Vagina (tissue), 2 donors: Measurements from ENCODE around the gene FASTK. TPM values are rescaled to one million over a fixed set of nuclear protein-coding genes. Genes with fewer than 3 reads are reported as not detected.

Experiments used
- DNase-seq, 2 donors: peaks; one replicate each; pipeline ENCODE4 v3.0.0-alpha.2; 2017; ENCODE audit errors: extremely low spot score in 2 of 2
- H3K27ac ChIP-seq: fragments of 200-600 bp; sonication (generic); one replicate; pipeline ENCODE4 v1.5.1; 2019
- H3K27me3 ChIP-seq: fragments of 200-600 bp; sonication (generic); one replicate; pipeline ENCODE4 v1.5.1; 2019
- H3K36me3 ChIP-seq, 2 donors: fragments of 200-600 bp; sonication (generic); one replicate each; pipeline ENCODE4 v1.5.1; 2017 to 2019
- H3K4me1 ChIP-seq: fragments of 200-600 bp; sonication (generic); one replicate; pipeline ENCODE4 v1.5.1; 2019
- H3K4me3 ChIP-seq, 2 donors: fragments of 200-600 bp; sonication (generic); 1 replicate in 1 of 2; 2 replicates in 1 of 2; pipeline ENCODE4 v1.5.1; 2016 to 2019
- H3K9me3 ChIP-seq: fragments of 200-600 bp; sonication (generic); one replicate; pipeline ENCODE4 v1.5.1; 2019
- CTCF ChIP-seq, 3 experiments: fragments of 450-650 bp in 2 of 3; fragments of 200-600 bp in 1 of 3; sonication (generic) in 1 of 3; IDR thresholded peaks; one replicate each; pipeline ENCODE4 v1.5.1; 2017 to 2019; ENCODE audit warnings: antibody characterized with exemption in 3 of 3, mild to moderate bottlenecking in 2 of 3, moderate library complexity in 2 of 3
- POLR2A ChIP-seq, 2 donors: fragments of 450-650 bp; IDR thresholded peaks; one replicate each; pipeline ENCODE4 v1.6.1; 2017; ENCODE audit warnings: antibody characterized with exemption in 2 of 2, mild to moderate bottlenecking in 2 of 2, moderate library complexity in 2 of 2
- POLR2AphosphoS5 ChIP-seq, 2 donors: sonication (generic); formaldehyde crosslinking; IDR thresholded peaks; one replicate each; pipeline ENCODE4 v1.9.0; 2017; ENCODE audit warnings: antibody characterized with exemption in 2 of 2, mild to moderate bottlenecking in 2 of 2, low read depth in 1 of 2; ENCODE audit not compliant: insufficient read depth in 1 of 2
- intact Hi-C: fragments of 100-400 bp; cut with DNase I; formaldehyde crosslinking; loops from one replicate; pipeline ENCODE4 v1.15.1; 2023
- total RNA-seq: library from RNA; depleted of rRNA; stranded (reverse); fragments of >200 nt; gene quantifications from one replicate; pipeline ENCODE4 v1.2.3, GENCODE V29; 2016

Gene FASTK
- total RNA-seq, 1 donor from 2014 or later = 60.2 TPM

DNA sequence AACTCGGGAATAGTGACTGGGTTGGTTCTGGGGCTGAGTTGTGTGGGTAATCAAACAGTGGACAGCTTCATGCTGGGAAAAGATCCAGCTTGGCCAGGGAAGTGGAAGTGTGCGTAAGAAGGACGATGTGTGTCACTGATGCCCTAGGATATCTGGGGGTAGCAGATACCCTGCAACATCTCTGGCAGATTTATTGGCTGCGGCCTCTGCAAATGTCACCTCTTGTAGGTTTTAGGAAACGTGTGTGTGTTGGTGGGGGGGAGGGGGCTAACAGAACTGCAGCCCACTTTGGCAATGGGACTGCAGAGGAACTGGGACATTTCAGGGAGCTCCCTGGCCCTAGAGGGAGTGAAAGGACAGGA lies 4.7 kb upstream of the FASTK start:
- peak overlapping the region; percentile 97 for H3K27ac ChIP-seq
- intact Hi-C loops = no loop called here
- H3K36me3 ChIP-seq = no peaks in the 10 kb centered on the region

GRCh38 chr7:151083824-151084160 lies 3.2 kb upstream of the FASTK start:
- no peak for DNase-seq
- H3K4me1 ChIP-seq = peaks cover 62% of the 10 kb centered on the region
- H3K27me3 ChIP-seq = no peaks in the 10 kb centered on the region
- no peaks in the 10 kb centered on the region for H3K36me3 ChIP-seq
- peak overlapping the region; percentile 77 to 82 for H3K4me3 ChIP-seq
- no peak for TF ChIP-seq POLR2A (IDR thresholded peaks at IDR 0.05)
- TF ChIP-seq POLR2AphosphoS5 (IDR thresholded peaks at IDR 0.05; ENCODE audit: insufficient read depth in 1 of 2, low read depth in 1 of 2) = no peak
- peak overlapping the region; percentile 97 for H3K27ac ChIP-seq
- no peaks in the 10 kb centered on the region for H3K9me3 ChIP-seq
- intact Hi-C loops = loop anchor here (2.0 kb wide), 1 partner anchor 55 kb away; the partner anchor contains the start of gene ABCB8

More for the DNA sequence above, 4.7 kb upstream of the FASTK start:
- TF ChIP-seq POLR2A (IDR thresholded peaks at IDR 0.05) (no peak), POLR2AphosphoS5 (IDR thresholded peaks at IDR 0.05; ENCODE audit: insufficient read depth in 1 of 2, low read depth in 1 of 2) (no peak), CTCF (IDR thresholded peaks at IDR 0.05) (no peak)
- Histone ChIP-seq H3K27me3 (no peaks in the 10 kb centered on the region), H3K4me3 (peak overlapping the region in 1 of 2 donors; percentile 80), H3K4me1 (peaks cover 65% of the 10 kb centered on the region), H3K9me3 (no peaks in the 10 kb centered on the region)
- DNase-seq = no peak

GRCh38 chr7:151083071-151083823 lies 2.6 kb upstream of the FASTK start, which contains the start of gene TMUB1:
TSS of gene TMUB1 (minus strand) at chr7:151083493. CDS start at chr7:151082563, 930 bp downstream.
- Histone ChIP-seq H3K27ac (peak within 1 kb of the TSS; percentile 97), H3K27me3 (no peaks in the 10 kb centered on the region), H3K36me3 (no peaks in the 10 kb centered on the region), H3K4me1 (peaks cover 62% of the 10 kb centered on the region), H3K4me3 (peak within 1 kb of the TSS; percentile 77 to 82), H3K9me3 (no peaks in the 10 kb centered on the region)
- TF ChIP-seq CTCF (IDR thresholded peaks at IDR 0.05) (no peak), POLR2A (IDR thresholded peaks at IDR 0.05) (peak in 1 of 2 donors; percentile 39), POLR2AphosphoS5 (IDR thresholded peaks at IDR 0.05; ENCODE audit: insufficient read depth in 1 of 2, low read depth in 1 of 2) (peak in 1 of 2 donors; percentile 69)
- intact Hi-C loops = loop anchor here (2.0 kb wide), 1 partner anchor 54 kb away; the partner anchor contains the start of gene ABCB8
- DNase-seq = no peak

DNA sequence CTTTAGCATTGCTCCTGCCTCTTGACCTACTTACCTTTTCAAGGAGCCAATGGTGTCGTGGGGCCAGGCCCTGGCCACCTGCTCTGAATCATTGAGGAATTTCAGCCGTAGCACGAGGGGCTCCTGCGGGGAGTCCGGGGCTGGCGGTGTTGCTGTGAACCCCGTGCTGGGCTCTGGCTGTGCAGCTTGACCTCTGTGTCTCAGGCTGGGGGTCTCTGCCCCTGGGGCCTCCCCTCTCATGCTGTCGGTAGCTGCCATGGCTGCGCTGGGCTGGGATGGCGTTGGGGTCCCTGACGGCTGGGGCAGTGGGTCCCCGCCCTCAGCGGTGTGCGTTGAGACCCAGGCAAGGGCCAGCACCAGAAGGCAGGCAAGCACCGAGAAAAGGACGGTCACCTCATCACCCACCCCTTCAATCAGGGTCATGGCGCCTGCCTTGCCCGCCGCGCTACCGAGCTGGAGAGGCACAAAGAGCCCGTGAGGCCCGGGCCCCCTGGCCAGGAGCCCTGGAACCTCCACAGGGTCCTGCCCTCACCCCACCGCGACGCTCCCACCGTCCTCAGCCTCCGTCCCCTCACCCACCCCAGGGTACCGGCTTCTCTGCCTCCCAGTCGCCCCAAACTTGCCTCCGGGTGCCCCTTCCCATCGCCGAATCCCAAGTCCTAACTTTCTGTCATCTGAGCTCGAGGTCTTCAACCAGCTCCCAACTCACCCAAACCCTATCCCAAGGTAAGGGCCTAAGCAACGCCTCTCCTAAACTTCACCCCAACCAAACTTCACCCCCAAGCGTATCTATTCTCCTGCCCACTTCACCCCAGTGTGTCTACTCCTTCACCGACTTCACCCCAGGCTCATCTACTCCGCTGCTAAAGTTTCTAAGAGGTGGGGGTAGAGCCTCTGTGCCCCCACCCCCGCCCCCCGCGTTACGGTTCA lies 1.8 kb upstream of the FASTK start:
- H3K36me3 ChIP-seq = no peaks in the 10 kb centered on the region
- peak overlapping the region; percentile 97 for H3K27ac ChIP-seq
- intact Hi-C loops = loop anchor here (2.0 kb wide), 1 partner anchor 54 kb away; the partner anchor contains the start of gene ABCB8
- no peaks in the 10 kb centered on the region for H3K9me3 ChIP-seq
- DNase-seq = no peak
- H3K4me3 ChIP-seq = peak overlapping the region; percentile 77 to 82
- TF ChIP-seq POLR2AphosphoS5 (IDR thresholded peaks at IDR 0.05; ENCODE audit: insufficient read depth in 1 of 2, low read depth in 1 of 2) (no peak), CTCF (IDR thresholded peaks at IDR 0.05) (no peak), POLR2A (IDR thresholded peaks at IDR 0.05) (no peak)
- H3K4me1 ChIP-seq = peaks cover 62% of the 10 kb centered on the region
- H3K27me3 ChIP-seq = no peaks in the 10 kb centered on the region
